Measurements from ENCODE around the gene SOS2.

DNA sequence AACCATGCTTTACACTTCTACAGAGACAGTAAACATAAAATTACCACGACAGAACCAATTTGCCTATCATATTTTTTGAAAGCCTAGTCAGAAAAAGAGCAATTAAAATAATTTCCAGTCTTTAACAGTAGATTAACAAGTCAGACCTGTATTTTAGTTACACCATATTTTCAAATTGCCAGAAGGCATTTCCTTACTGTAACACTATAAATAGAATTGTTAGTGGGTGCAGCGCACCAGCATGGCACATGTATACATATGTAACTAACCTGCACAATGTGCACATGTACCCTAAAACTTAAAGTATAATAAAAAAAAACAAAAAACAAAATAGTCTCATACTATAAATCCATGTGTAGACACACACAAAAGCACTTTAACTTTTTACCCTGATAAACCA is 16.0 kb downstream of the SOS2 start:
- TF ChIP-seq, protein P1, sequence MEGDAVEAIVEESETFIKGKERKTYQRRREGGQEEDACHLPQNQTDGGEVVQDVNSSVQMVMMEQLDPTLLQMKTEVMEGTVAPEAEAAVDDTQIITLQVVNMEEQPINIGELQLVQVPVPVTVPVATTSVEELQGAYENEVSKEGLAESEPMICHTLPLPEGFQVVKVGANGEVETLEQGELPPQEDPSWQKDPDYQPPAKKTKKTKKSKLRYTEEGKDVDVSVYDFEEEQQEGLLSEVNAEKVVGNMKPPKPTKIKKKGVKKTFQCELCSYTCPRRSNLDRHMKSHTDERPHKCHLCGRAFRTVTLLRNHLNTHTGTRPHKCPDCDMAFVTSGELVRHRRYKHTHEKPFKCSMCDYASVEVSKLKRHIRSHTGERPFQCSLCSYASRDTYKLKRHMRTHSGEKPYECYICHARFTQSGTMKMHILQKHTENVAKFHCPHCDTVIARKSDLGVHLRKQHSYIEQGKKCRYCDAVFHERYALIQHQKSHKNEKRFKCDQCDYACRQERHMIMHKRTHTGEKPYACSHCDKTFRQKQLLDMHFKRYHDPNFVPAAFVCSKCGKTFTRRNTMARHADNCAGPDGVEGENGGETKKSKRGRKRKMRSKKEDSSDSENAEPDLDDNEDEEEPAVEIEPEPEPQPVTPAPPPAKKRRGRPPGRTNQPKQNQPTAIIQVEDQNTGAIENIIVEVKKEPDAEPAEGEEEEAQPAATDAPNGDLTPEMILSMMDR (IDR thresholded peaks at IDR 0.05), result no peak
- no peak for TF ChIP-seq POLR2A (IDR thresholded peaks at IDR 0.05)

All from heart left ventricle (tissue), 13 donors.